ENCODE results near the gene BRICD5.
A peak's percentile ranks its signal among the peaks of the same experiment; 100 is the strongest.

Gene BRICD5

DNA sequence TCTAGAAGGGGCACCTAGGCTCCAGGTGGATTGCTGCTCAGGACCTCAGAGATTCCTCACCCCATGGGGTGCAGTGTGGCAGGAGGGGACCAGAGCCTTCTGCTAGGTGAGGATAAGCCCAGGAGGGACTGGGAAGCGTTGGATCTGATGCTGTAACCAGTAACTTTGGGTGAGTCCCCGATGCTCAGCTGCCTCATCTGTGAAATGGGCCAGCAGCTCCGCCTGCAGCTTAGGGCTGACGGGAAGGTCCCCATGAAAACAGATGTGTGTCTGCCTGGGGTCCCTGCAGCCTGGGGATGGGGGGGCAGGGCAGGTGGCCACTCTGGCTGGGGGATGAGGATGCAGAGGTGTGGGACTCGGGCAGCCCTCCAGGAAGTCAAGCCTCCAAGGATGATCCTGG lies 11.6 kb downstream of the BRICD5 start:
- no peak for DNase-seq (ENCODE audit: low spot score)

DNA sequence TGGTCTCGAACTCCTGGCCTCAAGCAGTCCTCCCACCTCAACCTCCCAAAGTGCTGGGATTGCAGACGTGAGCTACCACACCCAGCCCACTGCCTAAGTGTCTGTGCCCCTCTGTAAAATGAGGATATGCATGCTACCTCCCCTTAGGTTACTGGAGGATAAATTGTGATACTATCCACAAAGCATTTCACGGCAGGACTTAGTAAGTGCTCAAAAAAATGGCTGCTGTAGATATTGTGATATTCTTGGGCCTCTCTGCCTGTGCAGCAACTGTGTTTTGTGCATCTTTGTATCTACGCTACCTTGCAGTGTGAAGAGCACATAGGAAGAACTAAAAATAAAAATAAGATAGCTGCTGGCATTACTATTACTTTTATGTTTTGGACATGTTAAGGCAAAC lies 12.4 kb downstream of the BRICD5 start:
- DNase-seq (ENCODE audit: low spot score) = no peak

DNA sequence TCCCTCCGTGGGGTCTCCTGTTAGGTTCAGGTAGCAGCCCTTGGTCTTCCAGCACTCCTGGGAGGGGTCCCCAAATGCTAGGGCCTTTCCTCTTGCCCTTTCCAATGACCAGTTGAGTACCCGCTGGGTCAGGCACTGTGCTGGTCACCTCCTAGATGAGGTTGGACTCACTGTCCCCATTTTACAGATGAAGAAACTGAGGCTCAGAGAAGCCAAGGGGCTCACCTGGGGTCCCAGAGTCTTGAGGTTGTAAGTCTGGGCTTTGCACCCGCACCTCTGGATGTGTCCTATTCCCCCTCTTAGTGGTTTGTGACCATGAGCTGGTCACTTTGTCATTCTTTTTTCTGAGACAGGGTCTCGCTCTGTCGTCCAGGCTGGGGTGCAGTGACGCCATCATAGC lies 12.9 kb downstream of the BRICD5 start:
- no peak for DNase-seq (ENCODE audit: low spot score)

DNA sequence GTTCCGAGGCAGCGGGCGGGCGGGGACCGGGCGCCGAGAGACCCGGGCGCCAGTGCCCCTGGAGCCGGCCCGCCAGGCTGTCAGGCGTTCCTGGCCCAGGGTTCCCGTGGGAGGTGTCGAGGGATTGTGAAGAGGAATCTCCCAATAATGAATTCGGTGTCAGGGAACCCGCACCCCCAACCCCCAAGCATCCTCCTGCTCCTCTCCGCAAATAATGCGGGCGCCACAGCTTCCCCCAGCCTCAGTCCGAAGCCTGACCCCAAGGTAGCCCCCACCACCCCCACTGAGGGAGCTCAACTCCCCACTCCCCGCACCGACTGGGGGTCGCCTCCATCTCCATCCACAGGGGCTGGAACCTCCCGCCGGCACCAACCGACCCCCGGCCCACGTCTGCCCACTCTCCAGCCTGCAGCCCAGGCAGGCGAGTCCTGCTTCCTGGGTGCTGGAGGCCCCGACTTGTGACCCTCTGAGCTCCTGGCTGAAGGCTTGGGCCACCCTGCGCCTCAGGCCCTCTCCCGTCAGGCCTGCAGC lies 13.6 kb downstream of the BRICD5 start:
- DNase-seq (ENCODE audit: low spot score) = no peak

DNA sequence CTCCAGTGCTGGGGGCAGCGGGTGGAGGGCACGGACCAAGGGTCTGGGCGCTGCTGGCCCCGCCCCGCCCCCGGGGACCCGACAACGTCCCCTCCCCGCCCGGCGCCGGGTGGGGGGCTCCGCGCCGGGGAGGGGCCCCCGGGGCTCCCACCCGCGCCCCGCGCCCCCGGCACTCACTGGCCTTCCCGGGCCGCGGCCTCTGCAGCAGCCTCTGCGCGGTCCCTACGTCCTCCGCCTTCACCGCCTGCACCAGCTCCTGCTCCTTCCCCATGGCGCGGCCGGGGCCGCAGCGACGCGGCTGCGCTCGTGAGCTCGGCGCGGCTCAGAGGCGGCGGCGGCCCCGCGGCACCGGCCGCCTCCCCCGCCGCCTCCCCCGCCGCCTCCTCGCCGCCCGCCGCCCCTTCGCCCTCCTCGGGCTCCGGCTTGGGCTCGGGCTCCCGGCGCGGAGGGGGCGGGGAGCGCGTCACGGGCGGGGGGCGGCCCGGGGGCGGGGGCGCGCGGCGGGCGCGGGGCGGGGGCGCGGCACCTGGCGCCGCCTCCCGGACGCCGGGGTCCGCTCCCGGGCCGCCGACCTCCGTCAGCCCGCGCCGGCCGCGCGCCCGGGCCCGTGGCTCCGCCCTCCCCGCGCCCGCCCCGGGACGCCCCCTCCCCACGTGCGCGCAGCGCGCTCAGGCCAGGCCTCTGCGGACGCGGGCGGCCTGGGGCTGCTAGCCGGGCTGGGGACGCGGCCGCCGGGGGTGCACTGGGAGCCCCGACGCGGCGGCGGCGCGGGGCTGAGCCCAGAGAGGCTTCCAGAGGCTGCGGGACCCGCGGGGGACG lies 14.3 kb downstream of the BRICD5 start, which contains the start of gene CASKIN1:
Gene CASKIN1, minus strand, starts transcription at position 444 of the 819 bp plus-strand sequence. Its CDS starts 173 bp downstream, at position 271.
- no peak for DNase-seq (ENCODE audit: low spot score)

DNA sequence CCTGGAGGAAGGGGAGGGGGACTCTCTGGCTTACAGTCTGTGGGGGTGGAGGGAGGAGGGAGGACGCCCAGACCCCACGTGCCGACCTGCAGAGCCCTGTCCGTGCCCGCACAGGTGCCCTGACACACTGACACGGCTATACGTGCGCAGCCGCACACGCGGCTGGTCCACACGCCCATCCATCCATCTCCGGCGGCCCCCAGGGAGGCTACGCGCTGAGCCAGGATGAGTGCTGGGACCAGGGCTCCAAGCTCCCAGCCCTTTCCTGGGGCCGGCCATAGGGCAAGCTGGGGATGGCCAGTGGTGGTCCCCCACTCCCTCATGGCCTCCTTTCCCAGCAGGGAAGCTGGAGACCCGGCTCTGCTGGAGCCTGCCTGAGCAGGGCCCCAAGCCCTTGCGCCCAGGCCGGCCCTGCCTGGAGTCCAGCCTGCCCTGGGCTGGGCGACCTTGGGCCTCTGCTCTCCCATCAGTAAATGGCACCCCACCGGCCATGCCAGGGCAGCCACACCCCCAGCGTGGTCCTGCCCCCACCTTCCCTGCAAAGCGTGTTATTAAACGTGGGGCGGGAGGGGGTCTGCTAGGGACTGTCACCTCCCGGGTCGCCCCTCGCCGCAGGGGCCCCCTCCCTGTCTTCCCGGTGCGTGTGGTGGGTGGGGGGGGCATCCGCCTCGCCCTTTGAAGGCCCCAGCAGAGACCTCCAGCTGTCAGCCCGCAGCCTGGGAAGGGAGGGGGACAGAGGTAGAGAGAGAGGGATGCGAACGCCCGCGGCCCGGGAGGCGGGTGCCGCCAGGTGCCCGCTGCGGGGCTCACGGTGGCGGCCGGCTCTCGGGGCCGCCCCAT lies 15.1 kb downstream of the BRICD5 start:
- no peak for DNase-seq (ENCODE audit: low spot score)

DNA sequence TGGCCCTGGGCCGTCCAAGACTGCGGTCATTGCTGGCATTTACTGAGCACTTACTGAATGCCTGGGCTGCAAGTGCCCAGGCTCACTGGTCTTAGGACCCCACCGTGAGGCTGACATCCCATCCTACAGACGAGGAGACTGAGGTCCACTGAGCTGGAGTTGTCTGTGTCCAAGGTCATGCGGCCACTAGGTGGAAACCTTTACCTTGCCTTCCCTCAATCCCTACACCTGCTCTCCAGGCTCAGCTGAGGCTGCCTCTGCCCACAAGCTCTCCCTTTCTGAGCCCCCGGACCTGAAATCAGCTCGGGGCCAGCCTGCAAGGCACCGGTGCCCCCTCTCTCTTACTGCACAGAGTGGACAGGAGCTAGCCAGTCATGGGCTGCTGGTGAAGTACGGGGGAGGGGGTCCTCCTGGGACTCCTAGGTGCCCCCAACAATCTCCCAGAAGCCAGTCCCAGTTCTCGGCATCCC lies 15.8 kb downstream of the BRICD5 start:
- DNase-seq (ENCODE audit: low spot score) = peak; percentile 70

DNA sequence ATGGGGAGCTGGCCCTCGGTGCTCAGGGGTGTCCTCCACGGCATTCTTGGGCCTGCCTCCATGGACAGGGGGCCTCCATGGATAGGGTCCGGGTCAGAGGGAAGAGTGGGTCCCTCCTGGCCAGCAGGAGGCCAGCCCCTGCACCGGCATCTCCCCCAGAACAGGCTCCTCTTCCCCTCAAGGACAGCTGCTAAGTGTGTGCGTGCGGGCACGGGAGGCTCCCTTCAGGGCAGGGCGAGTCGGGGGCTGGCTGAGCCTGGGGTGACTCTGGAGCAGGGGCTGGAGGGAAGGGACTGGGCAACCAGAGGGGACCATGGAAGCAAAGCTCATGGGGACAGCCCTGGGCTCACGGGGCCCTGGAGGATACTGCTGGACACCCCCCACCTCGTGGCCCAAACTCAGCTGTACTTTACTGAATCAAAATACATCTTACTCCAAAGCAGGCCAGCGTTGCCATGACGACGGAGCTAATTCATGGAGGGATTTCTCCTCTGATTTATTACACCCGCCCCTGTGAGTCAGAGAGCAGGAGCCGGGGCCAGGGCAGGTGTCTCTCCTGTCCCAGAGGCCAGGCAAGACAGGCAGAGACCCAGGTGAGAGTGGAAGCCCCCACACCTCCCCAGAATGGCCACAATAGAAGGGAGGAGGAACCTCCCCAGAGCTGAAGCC lies 16.4 kb downstream of the BRICD5 start:
- peak; percentile 57 for DNase-seq (ENCODE audit: low spot score)

DNA sequence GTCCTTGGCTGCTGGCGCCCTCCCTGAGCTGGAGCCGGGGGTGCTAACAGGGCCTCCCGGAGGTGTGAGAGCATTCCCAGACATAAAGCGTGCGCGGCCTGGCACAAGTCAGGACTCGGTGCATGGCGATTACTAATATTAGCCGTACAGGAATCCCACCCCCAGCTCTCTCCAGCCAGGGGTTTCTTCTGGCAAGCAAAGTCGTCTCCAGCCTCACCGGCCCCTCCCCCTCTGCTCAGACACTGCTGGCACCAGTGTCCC lies 19.3 kb downstream of the BRICD5 start:
- no peak for DNase-seq (ENCODE audit: low spot score)

DNA sequence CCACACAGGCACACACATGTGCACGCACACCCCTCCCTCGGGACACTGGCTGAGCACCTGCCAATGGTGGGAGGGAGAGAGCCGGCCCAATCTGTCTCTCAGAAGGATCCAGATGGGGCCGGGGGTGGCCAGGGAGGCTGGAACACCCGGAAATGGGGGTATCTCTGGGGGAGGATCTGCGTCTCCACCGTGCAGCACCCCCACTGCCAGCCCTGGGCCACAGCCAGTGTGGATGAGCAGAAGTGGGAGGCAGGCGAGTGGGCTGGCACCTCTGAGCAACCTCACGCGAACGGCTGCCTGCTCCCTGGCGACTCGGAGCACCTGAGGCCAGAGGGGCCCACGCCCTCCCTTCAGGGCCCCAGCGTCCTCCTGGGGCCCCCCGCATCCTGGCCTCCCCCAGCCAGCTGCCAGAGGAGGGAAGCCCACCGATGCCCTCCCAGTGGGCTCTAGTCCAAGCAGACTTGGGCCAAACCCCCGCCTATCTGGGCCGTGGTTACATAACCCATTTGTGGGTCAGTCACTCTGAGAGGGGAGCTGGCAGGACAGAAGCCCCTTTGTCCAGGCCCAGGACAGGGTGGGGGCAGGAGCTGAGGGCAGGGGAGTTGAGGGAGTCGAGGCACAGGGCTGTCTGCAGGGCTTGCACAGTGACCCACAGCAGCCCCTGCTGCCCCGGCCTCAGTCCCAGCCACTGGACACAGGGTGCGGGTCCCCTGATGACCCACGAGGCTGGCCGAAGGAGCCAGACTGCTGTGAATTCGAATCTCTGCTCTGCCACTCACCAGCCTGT lies 19.8 kb downstream of the BRICD5 start:
- DNase-seq (ENCODE audit: low spot score) = no peak

DNA sequence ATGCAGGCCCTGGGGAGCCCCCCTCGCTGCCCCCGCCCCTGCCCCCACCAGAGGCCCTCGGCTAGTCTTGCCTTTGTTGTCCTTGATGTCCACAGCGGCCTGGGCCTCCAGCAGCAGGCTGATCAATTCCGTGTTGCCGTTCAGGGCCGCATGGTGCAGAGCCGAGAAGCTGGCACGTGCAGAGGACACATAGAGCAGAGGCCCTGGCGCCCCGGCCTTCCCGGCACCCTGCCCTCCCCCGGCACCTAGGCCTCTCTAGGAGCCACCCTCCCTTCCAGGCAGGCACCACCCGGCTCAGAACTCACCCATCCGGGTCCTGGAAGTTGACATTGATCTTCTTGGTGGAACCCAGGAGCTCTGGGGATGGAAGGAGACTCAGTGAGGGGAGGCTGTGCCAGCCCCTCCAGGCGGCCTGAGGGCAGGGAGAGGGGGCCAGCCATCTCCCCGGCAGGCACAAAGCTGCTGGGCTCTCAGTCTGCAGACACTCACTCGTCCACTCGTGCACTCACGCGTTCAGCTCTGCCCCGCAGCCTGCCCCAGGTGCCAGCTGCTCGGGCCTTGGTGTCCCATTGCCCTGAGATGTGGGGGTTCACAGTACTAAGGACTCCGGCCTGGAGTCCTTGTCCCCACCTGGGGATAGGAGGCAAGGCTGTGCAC lies 20.5 kb downstream of the BRICD5 start:
- no peak for DNase-seq (ENCODE audit: low spot score)

DNA sequence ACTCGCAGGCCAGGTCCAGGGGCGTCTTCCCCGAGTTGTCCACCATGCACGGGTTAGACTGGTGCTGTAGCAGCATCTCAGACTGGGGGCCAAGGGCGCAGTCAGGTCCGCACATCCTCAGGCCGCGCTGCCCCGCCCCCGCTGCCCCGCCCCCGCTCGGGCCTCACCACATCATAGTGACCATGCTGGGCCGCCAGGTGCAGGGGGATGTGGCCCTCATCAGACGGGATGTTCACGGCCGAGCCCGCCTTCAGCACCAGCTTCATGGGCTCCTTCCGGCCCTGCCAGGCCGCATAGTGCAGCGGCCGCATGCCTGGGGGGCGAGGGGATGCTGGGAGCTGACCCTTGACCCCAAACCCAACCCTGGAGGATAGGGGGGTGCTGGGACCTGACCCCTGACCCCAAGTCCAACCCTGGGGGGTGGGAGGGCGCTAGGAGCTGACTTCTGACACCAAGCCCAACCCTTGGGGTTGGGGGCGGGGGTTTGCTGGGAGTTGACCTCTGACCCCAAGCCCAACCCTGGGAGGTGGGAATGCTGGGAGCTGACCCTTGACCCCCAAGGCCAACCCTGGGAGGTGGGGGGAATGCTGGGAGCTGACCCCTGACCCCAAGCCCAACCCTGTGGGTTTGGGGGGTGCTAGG lies 21.3 kb downstream of the BRICD5 start:
- DNase-seq (ENCODE audit: low spot score) = no peak

DNA sequence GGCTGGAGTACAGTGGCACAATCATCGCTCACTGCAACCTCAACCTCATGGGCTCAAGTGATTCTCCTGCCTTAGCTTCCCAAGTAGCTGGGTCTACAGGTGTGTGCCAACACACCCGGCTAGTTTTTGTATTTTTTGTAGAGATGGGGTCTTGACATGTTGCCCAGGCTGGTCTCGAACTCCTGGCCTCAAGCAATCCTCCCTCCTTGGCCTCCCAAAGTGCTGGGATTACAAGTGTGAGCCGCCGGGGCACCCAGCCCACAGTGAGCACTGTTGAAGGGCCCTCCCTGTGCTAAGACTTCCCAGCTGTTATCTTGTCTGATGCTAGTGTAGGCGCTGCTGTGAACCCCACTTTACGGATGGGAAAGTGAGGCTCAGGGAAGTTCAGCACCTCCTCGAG lies 22.3 kb downstream of the BRICD5 start:
- no peak for DNase-seq (ENCODE audit: low spot score)

DNA sequence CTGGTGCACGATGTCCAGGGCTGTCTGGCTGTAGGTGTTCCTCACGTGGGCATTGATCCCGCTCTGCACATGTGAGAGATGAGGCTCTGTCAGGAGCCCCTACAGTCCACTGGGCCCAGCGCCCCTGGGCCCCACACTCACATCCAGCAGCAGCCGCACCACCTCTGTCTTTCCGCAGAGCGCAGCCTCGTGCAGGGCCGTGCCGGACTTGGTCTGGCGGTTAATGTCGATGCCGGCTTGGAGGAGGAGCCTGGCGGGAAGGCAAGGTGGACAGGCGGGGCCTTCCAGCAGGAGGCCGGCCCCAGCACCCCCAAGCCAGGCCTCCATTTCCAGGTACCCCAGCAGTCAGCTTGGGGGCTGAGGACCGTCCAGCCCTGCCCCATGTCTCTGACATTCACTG lies 23.5 kb downstream of the BRICD5 start:
- no peak for DNase-seq (ENCODE audit: low spot score)

DNA sequence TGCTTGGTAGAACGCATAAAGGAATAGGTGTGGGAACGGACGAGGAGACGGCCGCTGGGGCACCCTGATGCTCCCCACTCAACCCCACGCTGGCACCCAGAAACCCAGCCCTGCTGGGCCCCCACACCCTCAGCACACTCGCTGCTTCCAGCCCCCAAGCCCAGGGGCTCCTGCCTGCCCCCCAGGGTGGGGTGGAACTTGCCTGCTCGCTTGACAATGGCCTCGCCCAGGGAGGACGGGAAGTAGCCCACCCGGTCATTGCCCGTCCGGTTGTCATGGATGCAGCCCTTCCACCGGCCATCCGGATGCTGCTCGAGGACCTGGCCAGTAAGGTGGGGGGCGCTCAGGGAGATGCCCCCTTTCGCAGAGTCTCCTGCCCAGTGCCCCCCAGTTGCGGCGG lies 24.2 kb downstream of the BRICD5 start:
- DNase-seq (ENCODE audit: low spot score) = no peak

DNA sequence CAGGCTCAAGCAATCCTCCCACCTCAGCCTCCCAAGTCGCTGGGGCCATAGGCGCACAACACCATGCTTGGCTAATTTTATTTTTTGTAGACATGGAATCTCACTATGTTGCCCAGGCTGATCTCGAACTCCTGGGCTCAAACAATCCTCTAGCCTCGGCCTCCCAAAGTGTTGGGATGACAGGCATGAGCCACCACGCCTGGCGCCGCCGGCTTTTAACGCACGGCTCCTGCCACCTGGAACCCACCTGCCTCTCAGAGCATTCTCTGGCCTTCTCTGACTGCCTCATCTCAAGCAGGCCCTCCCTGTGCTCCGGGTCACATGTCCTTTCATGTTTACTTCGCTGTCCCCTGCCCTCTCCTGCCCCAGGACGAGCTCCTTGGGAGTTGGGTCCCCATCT lies 24.6 kb downstream of the BRICD5 start:
- DNase-seq (ENCODE audit: low spot score) = no peak

DNA sequence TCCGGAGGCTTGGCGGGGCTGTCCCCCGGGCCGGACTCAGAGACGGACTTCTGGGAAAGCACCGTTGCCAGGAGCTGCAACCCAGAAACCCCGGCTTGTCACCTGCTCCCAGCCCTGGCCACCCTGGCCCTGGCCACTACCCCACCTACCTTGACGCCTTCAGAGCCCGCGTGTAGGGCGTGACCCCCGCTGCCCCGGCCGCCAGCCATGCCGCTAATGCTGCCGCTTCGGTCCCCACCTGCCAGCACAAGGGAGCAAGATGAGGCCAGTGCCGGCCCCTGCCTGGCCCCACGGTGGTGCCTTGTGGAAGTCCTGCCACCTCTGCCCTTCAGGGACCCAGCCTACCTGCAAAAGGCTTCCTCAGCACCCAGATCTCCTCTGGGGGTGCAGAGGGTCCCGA lies 25.7 kb downstream of the BRICD5 start:
- DNase-seq (ENCODE audit: low spot score) = no peak

DNA sequence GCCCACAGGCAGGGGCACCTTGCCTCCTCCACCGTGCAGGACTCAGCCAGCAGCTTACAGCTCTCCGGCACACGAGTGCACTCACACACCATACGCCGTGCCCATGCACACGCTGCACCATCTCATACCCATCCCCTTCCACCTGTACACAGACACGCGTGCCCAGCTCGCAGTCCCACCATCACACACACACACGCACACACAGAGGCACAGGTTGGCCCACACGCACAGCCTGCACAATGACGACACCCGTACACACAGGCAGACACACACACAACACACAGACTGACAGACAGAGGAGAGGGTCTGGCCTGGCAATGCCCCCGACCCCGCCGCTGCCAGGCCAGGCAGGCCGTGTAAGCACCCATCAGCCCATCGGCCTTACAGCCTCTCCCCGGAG lies 26.3 kb downstream of the BRICD5 start:
- no peak for DNase-seq (ENCODE audit: low spot score)

DNA sequence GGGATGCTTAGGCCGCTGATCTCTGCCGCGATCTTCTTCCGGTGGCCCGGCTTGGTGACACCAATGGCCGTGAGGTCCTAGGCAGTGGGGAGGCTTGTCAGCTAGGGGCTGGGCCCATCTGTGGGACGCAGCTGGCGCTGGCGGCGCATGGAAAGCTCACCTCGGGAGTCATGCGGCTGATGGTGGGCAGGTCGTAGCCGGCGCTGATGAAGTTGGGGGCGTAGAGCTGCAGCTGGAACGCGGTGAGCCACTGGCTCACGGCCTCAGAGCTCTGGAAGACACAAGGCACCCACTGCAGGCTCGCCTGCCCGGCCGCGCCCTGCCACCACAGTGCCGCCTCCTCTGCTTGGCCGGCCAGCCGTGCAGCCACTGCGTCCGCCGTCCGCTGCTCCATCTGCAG lies 27.0 kb downstream of the BRICD5 start:
- no peak for DNase-seq (ENCODE audit: low spot score)

DNA sequence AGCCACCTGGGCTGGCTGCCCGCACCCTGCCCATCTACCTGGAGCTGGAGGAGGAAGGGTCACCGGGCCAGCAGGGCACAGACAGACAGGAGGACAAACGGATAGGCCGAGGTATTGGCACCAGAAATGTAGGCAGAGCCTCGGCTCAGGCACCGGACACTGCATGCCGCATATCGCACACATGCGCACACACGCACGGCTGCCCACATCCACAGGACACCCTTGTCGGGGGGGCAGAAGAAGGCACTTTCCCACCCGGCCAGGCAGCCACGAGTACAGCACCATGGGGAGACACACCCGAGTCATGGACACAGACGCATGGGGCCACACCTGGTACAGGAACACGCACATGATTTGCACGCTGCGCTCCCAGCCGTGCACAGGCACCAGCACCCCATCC lies 28.7 kb downstream of the BRICD5 start:
- DNase-seq (ENCODE audit: low spot score) = no peak

Data from RKO (cell line).